Activated T-helper 1 cell treated with anti-CD3 and anti-CD28 coated beads, Interleukin-12 subunit alpha, Interleukin-12 subunit beta, Interleukin-2, Interleukin-4 antibody, amounts not matched to agents 30 ng/mL and 10 ng/mL and 1 ng/mL, durations not matched to agents 14 hours and 24 hours and 36 hours (primary cell): Measurements from ENCODE around the gene PLCB1. TPM values are rescaled to one million over a fixed set of nuclear protein-coding genes. Genes with fewer than 3 reads are reported as not detected.
"Not testable (repeated sequence)": the region's sequence is repeated elsewhere in the genome, so short reads cannot be mapped to it uniquely, and the experiment has no call there.

Experiments used
- DNase-seq: peaks from one replicate; pipeline ENCODE4 v3.0.0; 2021; ENCODE audit warnings: low spot score
- H3K27ac Mint-ChIP-seq: one replicate; pipeline ENCODE4 v1.8.0; 2021; ENCODE audit warnings: mild to moderate bottlenecking, mixed read lengths
- H3K27me3 Mint-ChIP-seq: one replicate; pipeline ENCODE4 v1.8.0; 2022; ENCODE audit warnings: mild to moderate bottlenecking, moderate library complexity, mixed read lengths; ENCODE audit not compliant: insufficient read depth
- H3K36me3 Mint-ChIP-seq: one replicate; pipeline ENCODE4 v1.8.0; 2021; ENCODE audit warnings: low read depth, mixed read lengths
- H3K4me1 Mint-ChIP-seq: one replicate; pipeline ENCODE4 v1.8.0; 2021; ENCODE audit warnings: low read depth, mixed read lengths
- H3K4me3 Mint-ChIP-seq: one replicate; pipeline ENCODE4 v1.8.0; 2021; ENCODE audit warnings: mild to moderate bottlenecking, moderate library complexity, mixed read lengths
- H3K9me3 Mint-ChIP-seq: one replicate; pipeline ENCODE4 v1.8.0; 2021; ENCODE audit warnings: mixed read lengths
- intact Hi-C: fragments of 100-400 bp; cut with micrococcal nuclease; formaldehyde crosslinking; loops from one replicate; pipeline ENCODE4 v1.15.1; 2024
- total RNA-seq: library from RNA; stranded (reverse); gene quantifications from 2 replicates; pipeline ENCODE4 v1.2.3, GENCODE V29; 2022

Gene PLCB1
- total RNA-seq, 1 donor from 2014 or later: 3.2 TPM

GRCh38 chr20:8600910-8601541 lies 469.0 kb downstream of the PLCB1 start:
- H3K4me3 Mint-ChIP-seq, H3K27ac Mint-ChIP-seq, H3K36me3 Mint-ChIP-seq, intact Hi-C loops, H3K9me3 Mint-ChIP-seq, DNase-seq, H3K27me3 Mint-ChIP-seq: not testable (repeated sequence)
- peaks cover 17% of the 10 kb centered on the region for H3K4me1 Mint-ChIP-seq

- Mint-ChIP-seq H3K27me3 (no peaks in the 10 kb centered on the region), H3K4me3 (no peak overlapping the region), H3K4me1 (peaks cover 17% of the 10 kb centered on the region), H3K9me3 (peaks cover 7% of the 10 kb centered on the region), H3K27ac (no peak overlapping the region), H3K36me3 (no peaks in the 10 kb centered on the region)
- no peak for DNase-seq
- intact Hi-C loops: no loop called here
These were observed 469.5 kb downstream of the PLCB1 start for GRCh38 chr20:8601542-8601912.

GRCh38 chr20:8602389-8603116 lies 470.5 kb downstream of the PLCB1 start:
- Mint-ChIP-seq H3K9me3 (peaks cover 7% of the 10 kb centered on the region), H3K4me1 (peaks cover 17% of the 10 kb centered on the region), H3K27me3 (no peaks in the 10 kb centered on the region), H3K36me3 (no peaks in the 10 kb centered on the region), H3K4me3 (peak overlapping the region; percentile 21), H3K27ac (no peak overlapping the region)
- DNase-seq: no peak
- intact Hi-C loops: no loop called here

- Mint-ChIP-seq H3K27ac (no peak overlapping the region), H3K36me3 (no peaks in the 10 kb centered on the region), H3K4me1 (no peaks in the 10 kb centered on the region), H3K4me3 (no peak overlapping the region), H3K9me3 (no peaks in the 10 kb centered on the region), H3K27me3 (no peaks in the 10 kb centered on the region)
- intact Hi-C loops: no loop called here
- no peak for DNase-seq
These were observed 476.4 kb downstream of the PLCB1 start for GRCh38 chr20:8608470-8608869.

- intact Hi-C loops: no loop called here
- H3K4me3 Mint-ChIP-seq: no peak overlapping the region
- no peaks in the 10 kb centered on the region for H3K4me1 Mint-ChIP-seq
- H3K27me3 Mint-ChIP-seq: no peaks in the 10 kb centered on the region
- no peaks in the 10 kb centered on the region for H3K9me3 Mint-ChIP-seq
- no peak overlapping the region for H3K27ac Mint-ChIP-seq
- DNase-seq: no peak
- no peaks in the 10 kb centered on the region for H3K36me3 Mint-ChIP-seq
These were observed 484.7 kb downstream of the PLCB1 start for GRCh38 chr20:8616792-8617191.

- intact Hi-C loops: no loop called here
- no peaks in the 10 kb centered on the region for H3K27me3 Mint-ChIP-seq
- no peak for DNase-seq
- no peaks in the 10 kb centered on the region for H3K36me3 Mint-ChIP-seq
- H3K9me3 Mint-ChIP-seq: no peaks in the 10 kb centered on the region
- H3K4me1 Mint-ChIP-seq: no peaks in the 10 kb centered on the region
- no peak overlapping the region for H3K4me3 Mint-ChIP-seq
- no peak overlapping the region for H3K27ac Mint-ChIP-seq
These were observed 488.9 kb downstream of the PLCB1 start for GRCh38 chr20:8621001-8621400.

- no peaks in the 10 kb centered on the region for H3K4me1 Mint-ChIP-seq
- no peaks in the 10 kb centered on the region for H3K27me3 Mint-ChIP-seq
- intact Hi-C loops: no loop called here
- no peaks in the 10 kb centered on the region for H3K36me3 Mint-ChIP-seq
- no peak overlapping the region for H3K4me3 Mint-ChIP-seq
- H3K9me3 Mint-ChIP-seq: no peaks in the 10 kb centered on the region
- no peak overlapping the region for H3K27ac Mint-ChIP-seq
- no peak for DNase-seq
These were observed 492.0 kb downstream of the PLCB1 start for GRCh38 chr20:8624046-8624445.

GRCh38 chr20:8624616-8625015 lies 492.6 kb downstream of the PLCB1 start:
- Mint-ChIP-seq H3K27ac (no peak overlapping the region), H3K4me3 (no peak overlapping the region), H3K27me3 (no peaks in the 10 kb centered on the region), H3K4me1 (no peaks in the 10 kb centered on the region), H3K36me3 (no peaks in the 10 kb centered on the region), H3K9me3 (no peaks in the 10 kb centered on the region)
- intact Hi-C loops: no loop called here
- no peak for DNase-seq

- Mint-ChIP-seq H3K27me3 (no peaks in the 10 kb centered on the region), H3K36me3 (no peaks in the 10 kb centered on the region), H3K4me3 (no peak overlapping the region), H3K27ac (no peak overlapping the region), H3K4me1 (no peaks in the 10 kb centered on the region), H3K9me3 (no peaks in the 10 kb centered on the region)
- intact Hi-C loops: no loop called here
- no peak for DNase-seq
These were observed 495.4 kb downstream of the PLCB1 start for GRCh38 chr20:8627340-8628004.

- no peaks in the 10 kb centered on the region for H3K27me3 Mint-ChIP-seq
- H3K4me3 Mint-ChIP-seq: no peak overlapping the region
- H3K36me3 Mint-ChIP-seq: no peaks in the 10 kb centered on the region
- intact Hi-C loops: no loop called here
- H3K27ac Mint-ChIP-seq: no peak overlapping the region
- DNase-seq: no peak
- H3K4me1 Mint-ChIP-seq: no peaks in the 10 kb centered on the region
- H3K9me3 Mint-ChIP-seq: no peaks in the 10 kb centered on the region
These were observed 499.2 kb downstream of the PLCB1 start for GRCh38 chr20:8631271-8631670.

- Mint-ChIP-seq H3K27me3 (no peaks in the 10 kb centered on the region), H3K27ac (no peak overlapping the region), H3K4me3 (no peak overlapping the region), H3K4me1 (no peaks in the 10 kb centered on the region), H3K36me3 (no peaks in the 10 kb centered on the region), H3K9me3 (no peaks in the 10 kb centered on the region)
- no peak for DNase-seq
- intact Hi-C loops: no loop called here
These were observed 501.3 kb downstream of the PLCB1 start for GRCh38 chr20:8633366-8633765.

GRCh38 chr20:8635048-8635572 lies 503.0 kb downstream of the PLCB1 start:
- Mint-ChIP-seq H3K36me3 (no peaks in the 10 kb centered on the region), H3K27ac (no peak overlapping the region), H3K4me1 (no peaks in the 10 kb centered on the region), H3K9me3 (no peaks in the 10 kb centered on the region), H3K27me3 (no peaks in the 10 kb centered on the region), H3K4me3 (no peak overlapping the region)
- no peak for DNase-seq
- intact Hi-C loops: no loop called here

- Mint-ChIP-seq H3K4me3 (no peak overlapping the region), H3K4me1 (no peaks in the 10 kb centered on the region), H3K27me3 (no peaks in the 10 kb centered on the region), H3K36me3 (no peaks in the 10 kb centered on the region), H3K27ac (no peak overlapping the region), H3K9me3 (no peaks in the 10 kb centered on the region)
- no peak for DNase-seq
- intact Hi-C loops: no loop called here
These were observed 503.8 kb downstream of the PLCB1 start for GRCh38 chr20:8635837-8636236.
